GM12801 (cell line): Measurements from ENCODE around the gene METTL26.

Experiments used
- CTCF ChIP-seq: IDR thresholded peaks from one replicate; pipeline ENCODE4 v1.5.1; 2011; ENCODE audit warnings: control low read depth; ENCODE audit not compliant: insufficient read length; ENCODE audit errors: extremely low read depth

Gene METTL26

DNA sequence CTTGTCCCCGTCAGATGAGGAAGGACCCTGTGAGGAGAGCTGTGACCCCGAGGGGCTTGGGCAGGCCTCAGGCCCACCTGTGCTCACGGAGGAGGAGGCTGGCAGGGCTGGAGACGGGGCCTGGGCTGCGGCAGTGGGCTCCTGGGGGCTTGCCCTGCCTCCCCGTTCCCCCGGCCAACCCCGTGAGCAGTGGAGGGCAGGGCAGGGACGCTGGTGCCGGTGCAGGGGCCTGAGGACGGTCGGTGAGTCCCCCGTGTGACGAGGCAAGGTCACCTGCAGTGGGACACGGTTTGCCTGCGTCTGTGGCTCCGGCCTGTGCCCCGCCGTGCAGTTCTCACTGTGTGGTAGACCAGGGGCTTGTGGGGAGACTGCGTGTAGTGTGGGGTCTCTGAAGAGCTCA, 23.5 kb upstream of the METTL26 start:
- TF ChIP-seq CTCF, result no peak

DNA sequence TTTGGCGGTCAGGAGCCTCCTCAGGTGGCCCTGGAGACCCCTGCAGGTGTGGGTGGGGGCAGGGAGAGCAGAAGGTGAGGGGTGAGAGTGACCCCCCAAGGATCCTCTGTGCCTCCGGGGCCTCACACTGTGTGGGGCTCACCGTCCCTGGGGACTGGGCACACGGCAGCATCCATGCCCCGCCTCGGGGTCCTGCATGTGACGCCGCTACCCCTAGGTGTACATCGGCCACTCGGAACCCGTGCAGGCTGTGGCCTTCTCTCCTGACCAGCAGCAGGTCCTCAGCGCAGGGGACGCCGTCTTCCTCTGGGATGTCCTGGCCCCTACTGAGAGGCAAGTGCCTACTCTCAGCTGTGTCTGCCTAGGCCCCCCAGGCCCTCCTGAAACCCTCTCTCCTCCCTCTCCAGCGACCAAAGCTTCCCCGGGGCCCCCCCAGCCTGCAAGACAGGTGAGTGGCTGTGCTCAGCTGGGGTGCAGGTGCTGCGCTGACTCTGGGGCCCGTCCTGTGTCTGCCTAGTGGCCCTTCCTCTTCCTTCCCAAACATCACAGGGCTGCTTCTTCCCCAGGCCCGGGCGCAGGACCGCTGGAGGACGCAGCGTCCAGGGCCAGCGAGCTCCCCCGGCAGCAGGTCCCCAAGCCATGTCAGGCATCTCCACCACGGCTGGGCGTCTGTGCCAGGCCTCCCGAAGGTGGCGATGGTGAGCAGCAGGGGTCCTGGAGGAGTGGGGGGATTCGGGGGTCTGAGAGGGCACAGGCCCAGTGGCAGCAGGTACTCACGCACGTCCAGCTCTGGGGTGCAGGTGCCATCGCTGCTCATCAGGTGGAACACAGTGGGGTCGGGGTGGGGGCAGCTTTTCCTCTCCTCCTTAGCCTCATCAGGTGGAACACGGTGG, 22.8 kb upstream of the METTL26 start:
- TF ChIP-seq CTCF, result no peak

- TF ChIP-seq CTCF, result no peak
Measured at GRCh38 chr16:657487-657886, 21.4 kb upstream of the METTL26 start.

GRCh38 chr16:654034-654433, 17.9 kb upstream of the METTL26 start:
- TF ChIP-seq CTCF, result no peak

GRCh38 chr16:652454-653305, 16.6 kb upstream of the METTL26 start:
- TF ChIP-seq CTCF, result no peak

GRCh38 chr16:651844-652243, 15.7 kb upstream of the METTL26 start:
- TF ChIP-seq CTCF, result no peak

- no peak for TF ChIP-seq CTCF
Measured at GRCh38 chr16:649631-650030, 13.5 kb upstream of the METTL26 start.
